ENCODE results near the gene CSRNP3.

CSRNP3 gene

DNA sequence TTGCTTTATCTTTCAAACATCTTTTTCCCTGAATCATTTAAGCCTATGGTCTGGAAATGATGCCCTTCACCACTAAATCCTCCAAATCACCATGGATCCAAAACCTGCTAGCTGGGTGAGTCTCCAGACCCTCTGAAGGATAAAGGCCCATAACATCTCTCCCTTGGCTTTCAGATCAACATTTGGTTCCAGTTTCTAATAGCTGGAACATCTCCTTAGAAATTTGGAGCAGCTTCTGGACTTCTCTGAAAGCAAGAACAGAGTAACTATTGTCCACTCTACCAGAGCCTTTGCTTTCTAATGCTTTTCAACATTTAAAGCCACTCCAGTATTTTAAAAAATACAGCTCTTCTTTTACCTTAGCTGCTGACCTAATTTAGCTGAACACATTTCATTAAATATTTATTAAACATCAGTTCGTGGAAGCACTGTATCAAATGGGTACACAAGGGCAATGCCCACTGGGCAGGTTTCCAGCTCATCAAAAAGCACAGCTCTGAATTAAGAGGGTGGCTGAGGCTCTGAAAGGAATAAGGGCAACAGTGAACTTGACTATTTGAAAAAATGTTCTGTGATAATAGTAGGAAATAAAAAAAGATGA, 249.2 kb downstream of the CSRNP3 start:
- Histone ChIP-seq H3K4me1 (peaks cover 3% of the 10 kb centered on the region; the same call in 1 of the 2 replicates), H3K27me3 (ENCODE audit: low read depth) (peaks cover 18% of the 10 kb centered on the region), H3K4me3 (no peak overlapping the region), H3K36me3 (replicated peaks) (no peaks in the 10 kb centered on the region), H3K9me3 (no peaks in the 10 kb centered on the region)
- no peak for DNase-seq (ENCODE audit: low spot score in 2 of 2)
- in situ Hi-C loops (cut with MboI; ENCODE audit: low sequenced_read_pairs): no loop called here

DNA sequence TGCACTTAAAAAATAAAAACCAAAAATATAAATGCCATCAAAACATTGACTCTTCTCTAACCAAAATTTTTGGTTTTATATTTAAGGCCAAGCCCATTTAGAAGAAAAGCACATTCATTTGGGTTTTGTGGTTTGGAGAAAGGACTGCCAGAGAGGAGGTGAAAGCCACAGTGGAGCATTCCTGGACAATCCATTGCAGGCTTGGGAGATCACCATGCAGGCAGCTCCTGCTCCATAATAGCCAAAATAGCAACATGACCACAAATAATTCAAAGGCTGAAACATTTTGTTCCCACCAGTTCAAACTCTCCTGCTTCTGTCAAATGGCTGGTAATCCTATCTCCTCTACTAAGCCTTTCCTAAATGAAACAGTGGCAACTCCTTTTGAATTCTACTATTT, 251.0 kb downstream of the CSRNP3 start:
- Histone ChIP-seq H3K4me3 (no peak overlapping the region), H3K9me3 (no peaks in the 10 kb centered on the region), H3K27me3 (ENCODE audit: low read depth) (peaks cover 21% of the 10 kb centered on the region), H3K36me3 (replicated peaks) (no peaks in the 10 kb centered on the region), H3K4me1 (peaks cover 3% of the 10 kb centered on the region; the same call in 1 of the 2 replicates)
- DNase-seq (ENCODE audit: low spot score in 2 of 2): no peak
- in situ Hi-C loops (cut with MboI; ENCODE audit: low sequenced_read_pairs): no loop called here

DNA sequence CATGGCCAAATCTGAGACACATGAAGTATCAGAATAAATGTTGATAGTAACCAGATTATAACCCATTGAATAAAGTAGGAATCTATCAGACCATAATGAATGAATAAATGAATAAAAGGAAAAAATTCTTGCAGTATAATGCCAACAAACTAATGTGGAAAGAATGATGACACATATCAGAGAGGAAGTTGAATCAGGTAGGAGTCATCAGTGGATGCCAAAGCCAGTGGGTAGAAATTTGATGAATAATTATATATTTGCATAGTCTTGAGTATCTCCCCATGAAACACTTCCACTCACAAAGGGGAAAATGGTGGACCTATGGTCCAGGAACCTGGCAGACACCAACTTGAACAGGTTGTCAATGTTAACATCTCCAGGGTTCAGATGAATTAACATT, 255.9 kb downstream of the CSRNP3 start:
- in situ Hi-C loops (cut with MboI; ENCODE audit: low sequenced_read_pairs): no loop called here
- peaks cover 3% of the 10 kb centered on the region; the same call in 1 of the 2 replicates for H3K4me1 ChIP-seq
- no peaks in the 10 kb centered on the region for H3K36me3 ChIP-seq (replicated peaks)
- peaks cover 16% of the 10 kb centered on the region for H3K27me3 ChIP-seq (ENCODE audit: low read depth)
- no peaks in the 10 kb centered on the region for H3K9me3 ChIP-seq
- no peak overlapping the region for H3K4me3 ChIP-seq
- no peak for DNase-seq (ENCODE audit: low spot score in 2 of 2)
